Measurements from ENCODE around the gene ARID1A.

GRCh38 chr1:26811708-26812107 is 115.9 kb downstream of the ARID1A start:
- TF ChIP-seq, protein P1, sequence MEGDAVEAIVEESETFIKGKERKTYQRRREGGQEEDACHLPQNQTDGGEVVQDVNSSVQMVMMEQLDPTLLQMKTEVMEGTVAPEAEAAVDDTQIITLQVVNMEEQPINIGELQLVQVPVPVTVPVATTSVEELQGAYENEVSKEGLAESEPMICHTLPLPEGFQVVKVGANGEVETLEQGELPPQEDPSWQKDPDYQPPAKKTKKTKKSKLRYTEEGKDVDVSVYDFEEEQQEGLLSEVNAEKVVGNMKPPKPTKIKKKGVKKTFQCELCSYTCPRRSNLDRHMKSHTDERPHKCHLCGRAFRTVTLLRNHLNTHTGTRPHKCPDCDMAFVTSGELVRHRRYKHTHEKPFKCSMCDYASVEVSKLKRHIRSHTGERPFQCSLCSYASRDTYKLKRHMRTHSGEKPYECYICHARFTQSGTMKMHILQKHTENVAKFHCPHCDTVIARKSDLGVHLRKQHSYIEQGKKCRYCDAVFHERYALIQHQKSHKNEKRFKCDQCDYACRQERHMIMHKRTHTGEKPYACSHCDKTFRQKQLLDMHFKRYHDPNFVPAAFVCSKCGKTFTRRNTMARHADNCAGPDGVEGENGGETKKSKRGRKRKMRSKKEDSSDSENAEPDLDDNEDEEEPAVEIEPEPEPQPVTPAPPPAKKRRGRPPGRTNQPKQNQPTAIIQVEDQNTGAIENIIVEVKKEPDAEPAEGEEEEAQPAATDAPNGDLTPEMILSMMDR (IDR thresholded peaks at IDR 0.05; ENCODE audit: low read depth, low read length, missing input control) = no peak
- TF ChIP-seq, protein P2, sequence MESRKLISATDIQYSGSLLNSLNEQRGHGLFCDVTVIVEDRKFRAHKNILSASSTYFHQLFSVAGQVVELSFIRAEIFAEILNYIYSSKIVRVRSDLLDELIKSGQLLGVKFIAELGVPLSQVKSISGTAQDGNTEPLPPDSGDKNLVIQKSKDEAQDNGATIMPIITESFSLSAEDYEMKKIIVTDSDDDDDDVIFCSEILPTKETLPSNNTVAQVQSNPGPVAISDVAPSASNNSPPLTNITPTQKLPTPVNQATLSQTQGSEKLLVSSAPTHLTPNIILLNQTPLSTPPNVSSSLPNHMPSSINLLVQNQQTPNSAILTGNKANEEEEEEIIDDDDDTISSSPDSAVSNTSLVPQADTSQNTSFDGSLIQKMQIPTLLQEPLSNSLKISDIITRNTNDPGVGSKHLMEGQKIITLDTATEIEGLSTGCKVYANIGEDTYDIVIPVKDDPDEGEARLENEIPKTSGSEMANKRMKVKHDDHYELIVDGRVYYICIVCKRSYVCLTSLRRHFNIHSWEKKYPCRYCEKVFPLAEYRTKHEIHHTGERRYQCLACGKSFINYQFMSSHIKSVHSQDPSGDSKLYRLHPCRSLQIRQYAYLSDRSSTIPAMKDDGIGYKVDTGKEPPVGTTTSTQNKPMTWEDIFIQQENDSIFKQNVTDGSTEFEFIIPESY (IDR thresholded peaks at IDR 0.05) = no peak
- no peak for TF ChIP-seq HNF4G (IDR thresholded peaks at IDR 0.05)
- TF ChIP-seq RXRA (IDR thresholded peaks at IDR 0.05) = no peak
- TF ChIP-seq TAF1 (conservative IDR thresholded peaks at IDR 0.05) = no peak
- TF ChIP-seq, protein P3, sequence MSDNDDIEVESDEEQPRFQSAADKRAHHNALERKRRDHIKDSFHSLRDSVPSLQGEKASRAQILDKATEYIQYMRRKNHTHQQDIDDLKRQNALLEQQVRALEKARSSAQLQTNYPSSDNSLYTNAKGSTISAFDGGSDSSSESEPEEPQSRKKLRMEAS (IDR thresholded peaks at IDR 0.05) = no peak
- TF ChIP-seq, protein P4, sequence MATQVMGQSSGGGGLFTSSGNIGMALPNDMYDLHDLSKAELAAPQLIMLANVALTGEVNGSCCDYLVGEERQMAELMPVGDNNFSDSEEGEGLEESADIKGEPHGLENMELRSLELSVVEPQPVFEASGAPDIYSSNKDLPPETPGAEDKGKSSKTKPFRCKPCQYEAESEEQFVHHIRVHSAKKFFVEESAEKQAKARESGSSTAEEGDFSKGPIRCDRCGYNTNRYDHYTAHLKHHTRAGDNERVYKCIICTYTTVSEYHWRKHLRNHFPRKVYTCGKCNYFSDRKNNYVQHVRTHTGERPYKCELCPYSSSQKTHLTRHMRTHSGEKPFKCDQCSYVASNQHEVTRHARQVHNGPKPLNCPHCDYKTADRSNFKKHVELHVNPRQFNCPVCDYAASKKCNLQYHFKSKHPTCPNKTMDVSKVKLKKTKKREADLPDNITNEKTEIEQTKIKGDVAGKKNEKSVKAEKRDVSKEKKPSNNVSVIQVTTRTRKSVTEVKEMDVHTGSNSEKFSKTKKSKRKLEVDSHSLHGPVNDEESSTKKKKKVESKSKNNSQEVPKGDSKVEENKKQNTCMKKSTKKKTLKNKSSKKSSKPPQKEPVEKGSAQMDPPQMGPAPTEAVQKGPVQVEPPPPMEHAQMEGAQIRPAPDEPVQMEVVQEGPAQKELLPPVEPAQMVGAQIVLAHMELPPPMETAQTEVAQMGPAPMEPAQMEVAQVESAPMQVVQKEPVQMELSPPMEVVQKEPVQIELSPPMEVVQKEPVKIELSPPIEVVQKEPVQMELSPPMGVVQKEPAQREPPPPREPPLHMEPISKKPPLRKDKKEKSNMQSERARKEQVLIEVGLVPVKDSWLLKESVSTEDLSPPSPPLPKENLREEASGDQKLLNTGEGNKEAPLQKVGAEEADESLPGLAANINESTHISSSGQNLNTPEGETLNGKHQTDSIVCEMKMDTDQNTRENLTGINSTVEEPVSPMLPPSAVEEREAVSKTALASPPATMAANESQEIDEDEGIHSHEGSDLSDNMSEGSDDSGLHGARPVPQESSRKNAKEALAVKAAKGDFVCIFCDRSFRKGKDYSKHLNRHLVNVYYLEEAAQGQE (IDR thresholded peaks at IDR 0.05) = no peak
- TF ChIP-seq RAD21 (IDR thresholded peaks at IDR 0.05) = no peak
- TF ChIP-seq, protein P5, sequence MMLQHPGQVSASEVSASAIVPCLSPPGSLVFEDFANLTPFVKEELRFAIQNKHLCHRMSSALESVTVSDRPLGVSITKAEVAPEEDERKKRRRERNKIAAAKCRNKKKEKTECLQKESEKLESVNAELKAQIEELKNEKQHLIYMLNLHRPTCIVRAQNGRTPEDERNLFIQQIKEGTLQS (IDR thresholded peaks at IDR 0.05) = no peak
- no peak for TF ChIP-seq YY1 (IDR thresholded peaks at IDR 0.05)
- TF ChIP-seq HNF4A (conservative IDR thresholded peaks at IDR 0.05) = no peak
- no peak for TF ChIP-seq EGR1 (IDR thresholded peaks at IDR 0.05; ENCODE audit: low read depth in 2 of 2)
- TF ChIP-seq FOXA1 (IDR thresholded peaks at IDR 0.05) = no peak
